Islet precursor cell (in vitro differentiated cells): ENCODE data around the gene LANCL2.
"Not testable (repeated sequence)": the region's sequence is repeated elsewhere in the genome, so short reads cannot be mapped to it uniquely, and the experiment has no call there.

Source experiments
- DNase-seq: peaks from one replicate; pipeline ENCODE4 v3.0.0-alpha.2; 2018

The LANCL2 gene

DNA sequence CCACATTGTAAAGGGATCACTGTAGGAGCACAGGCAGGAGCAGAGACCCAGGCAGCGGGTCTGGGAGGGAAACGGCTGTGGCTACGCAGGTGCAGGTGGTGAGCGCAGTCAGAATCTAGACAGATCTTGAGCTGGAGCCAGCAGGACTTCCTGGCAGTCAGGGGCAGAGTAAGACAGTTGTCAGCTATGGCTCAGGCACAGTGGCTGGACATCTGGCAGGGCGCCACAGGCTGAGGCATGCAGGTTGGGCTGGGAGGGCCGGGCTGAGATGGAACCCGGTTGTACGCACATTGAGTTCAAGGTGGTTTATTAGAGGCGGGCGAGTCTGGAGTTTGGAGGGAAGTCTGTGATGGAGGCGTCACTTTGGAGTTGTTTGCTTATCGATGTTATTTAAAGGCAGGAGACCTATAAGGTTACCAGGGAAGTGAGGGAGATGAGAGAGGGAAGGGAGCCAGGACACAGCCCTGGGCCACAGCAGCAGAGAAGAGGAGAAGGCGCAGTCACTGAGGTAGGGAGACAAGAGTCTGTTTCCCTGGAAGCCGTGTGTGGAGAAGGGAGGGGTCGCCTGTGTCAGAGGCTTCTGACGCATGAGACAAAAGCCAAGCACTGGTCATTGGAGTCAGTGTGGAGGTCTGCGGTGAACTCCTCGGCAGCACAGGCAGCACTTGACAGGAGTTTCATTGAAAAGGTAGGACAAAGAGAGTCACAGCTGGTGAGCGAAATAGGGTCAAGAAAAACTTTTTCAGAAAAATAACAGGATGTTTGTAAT is 73.8 kb downstream of the LANCL2 start:
- no peak for DNase-seq

- no peak for DNase-seq
Observed at GRCh38 chr7:55439627-55440026, 74.5 kb downstream of the LANCL2 start.

DNA sequence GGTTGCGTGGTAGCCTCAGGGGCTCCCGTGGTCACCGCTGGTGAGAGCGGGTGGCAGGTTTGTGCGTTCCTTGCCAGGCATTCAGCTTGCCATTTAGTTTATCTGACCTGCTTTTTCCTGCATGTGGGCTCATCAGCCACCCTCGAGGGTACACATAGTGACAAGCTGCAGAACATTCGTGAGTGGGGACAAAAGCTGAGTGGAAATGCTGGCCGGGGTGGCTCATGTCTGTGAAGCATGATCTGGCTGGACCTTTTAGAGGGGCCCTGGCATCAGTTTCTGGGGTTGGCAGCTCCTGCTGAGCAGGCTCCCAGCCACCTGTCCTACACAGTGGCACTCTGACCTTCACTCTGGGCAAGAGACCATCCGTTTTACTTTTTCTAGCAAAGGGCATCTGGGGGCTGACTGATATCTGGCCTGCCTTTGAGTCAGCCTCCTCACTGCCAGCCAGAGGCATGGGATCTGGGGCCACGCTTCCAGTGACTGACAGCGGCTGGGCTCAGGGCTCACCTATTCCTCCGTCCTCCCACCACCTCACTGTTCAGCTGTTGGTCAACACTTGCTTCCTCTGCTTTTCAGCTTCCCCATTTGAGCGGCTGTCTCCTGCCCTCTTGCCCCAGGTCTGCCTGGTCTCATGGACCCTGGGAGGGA is 75.0 kb downstream of the LANCL2 start:
- no peak for DNase-seq

GRCh38 chr7:55441002-55441401 is 75.9 kb downstream of the LANCL2 start:
- DNase-seq = no peak

DNA sequence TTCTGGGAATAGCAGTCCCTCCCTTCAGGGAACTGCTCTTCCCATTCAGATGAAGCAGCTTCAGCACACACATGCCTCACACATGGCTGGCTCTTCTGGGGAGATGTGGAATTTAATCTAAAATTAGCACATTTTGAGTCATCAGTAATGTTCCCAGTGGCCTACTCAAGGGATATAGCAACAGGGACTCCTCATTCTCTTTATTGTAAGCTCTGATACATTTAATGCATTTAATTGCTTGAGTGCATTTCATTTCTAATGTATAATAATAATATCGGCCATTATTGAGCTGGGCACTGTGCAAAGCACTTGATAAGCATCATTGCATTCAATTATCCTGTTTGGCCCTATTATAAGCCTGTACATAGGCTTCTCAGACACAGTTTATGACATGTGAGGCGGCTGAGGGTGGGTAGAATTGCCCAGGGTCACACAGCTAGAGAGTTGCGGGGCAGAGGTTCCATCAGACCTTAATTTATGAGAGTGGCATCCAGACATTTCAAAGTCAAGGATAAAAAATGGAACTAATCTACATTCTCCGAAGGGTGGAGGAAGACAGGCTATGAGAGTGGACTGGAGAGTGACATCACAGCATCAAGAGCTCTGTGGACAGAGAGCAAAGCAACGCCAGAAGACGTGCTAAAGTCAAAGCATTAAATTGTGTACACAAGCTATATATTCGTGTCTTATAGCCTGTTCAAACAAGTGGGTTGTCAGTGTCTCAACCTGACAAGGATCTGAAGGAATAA is 76.8 kb downstream of the LANCL2 start:
- no peak for DNase-seq

GRCh38 chr7:55444786-55445185 is 79.6 kb downstream of the LANCL2 start:
- no peak for DNase-seq

GRCh38 chr7:55448526-55448925 is 83.4 kb downstream of the LANCL2 start:
- no peak for DNase-seq

GRCh38 chr7:55449205-55449991 is 84.3 kb downstream of the LANCL2 start:
- DNase-seq = no peak

DNA sequence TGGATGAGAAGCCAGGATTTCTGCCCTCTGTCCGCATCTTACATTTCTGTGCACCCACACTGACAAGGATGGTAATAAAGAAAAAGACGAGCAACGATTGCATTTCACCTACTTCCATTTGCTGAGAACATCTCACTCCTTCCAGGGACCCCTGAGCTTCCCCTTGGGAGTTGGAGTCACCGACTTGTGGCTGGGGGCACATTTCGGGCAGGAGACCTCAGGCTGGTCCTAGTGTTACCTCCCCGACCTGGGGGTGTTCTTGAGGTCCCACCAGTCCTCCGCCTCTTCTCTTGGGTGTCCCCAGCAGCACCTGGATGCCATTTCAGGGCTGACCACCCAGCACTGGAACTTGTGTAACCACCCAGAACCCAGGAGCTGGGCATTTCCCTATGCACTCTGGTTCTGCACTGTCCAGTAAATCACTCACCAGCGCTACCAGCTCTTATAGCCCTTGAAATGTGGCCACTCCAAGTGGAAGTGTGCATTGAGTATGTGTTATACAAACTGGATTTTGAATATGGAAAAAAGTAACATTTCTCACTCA is 84.9 kb downstream of the LANCL2 start:
- DNase-seq = no peak

DNA sequence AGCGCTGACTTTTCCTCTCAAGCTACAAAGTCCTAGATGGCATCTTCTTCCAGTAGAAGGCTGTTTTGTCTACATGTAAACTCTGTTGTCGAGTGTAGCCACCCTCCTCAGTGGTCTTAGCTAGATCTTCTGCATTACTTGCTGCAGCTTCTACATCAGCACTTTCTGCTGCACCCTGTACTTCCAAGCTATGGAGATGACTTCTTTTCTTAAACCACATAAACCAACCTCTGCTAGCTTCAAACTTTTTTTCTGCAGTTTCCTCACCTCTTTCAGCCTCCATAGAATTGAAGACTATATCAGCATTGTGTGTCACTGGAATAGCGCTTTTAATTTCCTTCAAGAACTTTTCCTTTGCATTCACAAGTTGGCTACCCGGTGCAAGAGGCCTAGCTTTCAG is 87.8 kb downstream of the LANCL2 start:
- DNase-seq = no peak

- DNase-seq = no peak
Observed at GRCh38 chr7:55457801-55458200, 92.7 kb downstream of the LANCL2 start.

- no peak for DNase-seq
Observed at GRCh38 chr7:55458351-55458750, 93.2 kb downstream of the LANCL2 start.

DNA sequence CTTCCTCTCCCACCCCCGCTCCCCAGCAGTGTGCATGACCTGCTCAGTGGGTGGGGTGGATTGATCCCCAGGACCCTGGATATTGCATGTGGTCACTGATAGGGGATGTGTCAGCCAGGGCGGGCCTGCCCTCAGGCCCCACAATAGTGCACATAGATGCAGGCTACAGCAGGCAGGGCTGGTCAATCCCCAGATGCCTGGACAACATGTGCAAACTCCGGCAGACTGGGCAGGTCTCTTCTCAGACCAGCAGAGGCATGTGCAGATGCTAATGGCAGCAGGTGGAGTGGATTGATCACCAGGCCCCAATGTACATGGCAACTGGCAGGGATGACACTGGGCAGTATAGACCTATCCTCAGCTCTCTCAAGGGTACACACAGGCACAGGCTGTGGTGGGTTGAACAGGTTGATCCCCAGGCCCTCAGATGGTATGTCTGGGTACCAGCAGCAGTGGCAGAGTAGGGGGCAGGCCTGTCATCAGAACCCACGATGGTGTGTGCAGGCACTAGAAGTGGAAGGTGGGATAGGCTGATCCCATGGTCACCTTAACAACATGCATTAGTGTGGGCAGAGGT is 98.6 kb downstream of the LANCL2 start:
- DNase-seq = no peak

GRCh38 chr7:55464422-55464821 is 99.3 kb downstream of the LANCL2 start:
- DNase-seq = no peak

DNA sequence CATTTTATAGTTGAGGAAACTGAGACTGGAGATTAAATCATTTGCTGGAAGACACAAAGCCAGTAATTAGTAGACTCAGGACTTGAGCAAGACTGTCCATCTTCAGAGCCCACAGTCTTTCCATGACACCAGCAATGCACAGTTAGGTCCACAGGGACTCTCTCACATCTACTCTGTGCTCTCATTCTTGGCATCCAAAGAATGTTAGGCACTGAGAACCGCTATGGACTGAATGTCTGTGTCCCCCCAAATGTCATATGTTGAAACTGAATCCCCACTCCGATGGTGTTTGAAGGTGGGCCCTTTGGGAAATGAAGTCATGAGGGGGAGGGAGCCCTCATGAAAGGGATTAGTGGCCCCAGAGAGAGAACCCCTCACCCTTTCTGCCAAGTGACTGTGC is 100.6 kb downstream of the LANCL2 start:
- DNase-seq = no peak

- no peak for DNase-seq
Observed at GRCh38 chr7:55467047-55467593, 102.0 kb downstream of the LANCL2 start.

GRCh38 chr7:55468495-55468894 is 103.4 kb downstream of the LANCL2 start:
- no peak for DNase-seq

DNA sequence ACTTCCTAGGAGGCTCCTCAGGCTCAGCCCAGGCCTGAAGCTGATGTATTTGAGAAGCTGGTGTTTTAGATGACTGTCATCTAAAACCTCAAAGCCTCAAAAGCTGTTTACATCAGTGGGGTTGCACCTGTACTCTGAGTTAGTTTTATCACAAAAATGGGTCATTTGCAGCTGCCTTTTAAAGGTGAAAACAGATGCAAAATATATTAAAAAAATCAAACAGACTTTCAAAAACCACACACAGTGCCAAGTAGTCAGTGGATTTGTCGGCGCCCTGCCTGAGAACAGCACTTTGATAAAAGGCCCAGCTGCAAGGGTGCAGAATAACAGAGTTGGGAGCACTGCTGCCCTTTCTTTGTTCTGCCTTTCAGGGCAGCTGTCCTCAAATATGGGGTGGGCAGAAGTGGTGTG is 104.1 kb downstream of the LANCL2 start:
- no peak for DNase-seq

DNA sequence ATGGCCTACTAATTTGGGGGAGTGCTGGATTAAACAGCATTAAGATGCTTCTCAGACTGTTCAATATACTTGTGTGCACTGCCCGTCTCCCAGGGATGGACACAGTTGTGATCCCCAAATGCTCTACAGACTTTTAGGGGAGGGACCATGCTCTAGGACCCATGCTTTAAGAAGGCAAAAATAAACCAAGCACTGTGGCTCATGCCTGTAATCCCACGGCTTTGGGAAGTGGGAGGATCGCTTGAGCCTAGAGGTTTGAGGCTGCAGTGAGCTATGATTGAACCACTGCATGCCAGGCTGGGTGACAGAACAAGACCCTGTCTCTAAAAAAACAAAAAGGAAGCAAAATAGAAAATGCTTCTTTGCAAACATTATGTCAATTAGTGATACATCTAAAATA is 104.6 kb downstream of the LANCL2 start:
- no peak for DNase-seq

DNA sequence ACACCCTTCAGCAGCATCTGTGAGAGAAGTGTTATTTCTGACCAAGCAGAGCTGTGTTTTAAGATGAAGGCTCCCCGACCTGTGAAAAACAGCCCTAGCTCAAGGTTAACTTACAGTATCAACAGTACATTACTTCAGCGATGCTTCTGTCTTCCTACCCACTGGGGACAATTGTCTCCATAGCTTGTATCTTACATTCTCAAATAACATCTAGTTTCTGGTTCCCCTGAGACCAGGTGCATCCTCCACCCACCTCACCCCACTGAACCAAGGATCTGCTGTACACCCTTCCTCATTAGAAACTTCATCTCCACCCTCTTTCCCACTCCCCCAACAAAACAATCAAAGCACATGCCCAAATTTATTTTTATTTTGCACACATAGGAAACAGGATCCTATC is 105.1 kb downstream of the LANCL2 start:
- DNase-seq = no peak

DNA sequence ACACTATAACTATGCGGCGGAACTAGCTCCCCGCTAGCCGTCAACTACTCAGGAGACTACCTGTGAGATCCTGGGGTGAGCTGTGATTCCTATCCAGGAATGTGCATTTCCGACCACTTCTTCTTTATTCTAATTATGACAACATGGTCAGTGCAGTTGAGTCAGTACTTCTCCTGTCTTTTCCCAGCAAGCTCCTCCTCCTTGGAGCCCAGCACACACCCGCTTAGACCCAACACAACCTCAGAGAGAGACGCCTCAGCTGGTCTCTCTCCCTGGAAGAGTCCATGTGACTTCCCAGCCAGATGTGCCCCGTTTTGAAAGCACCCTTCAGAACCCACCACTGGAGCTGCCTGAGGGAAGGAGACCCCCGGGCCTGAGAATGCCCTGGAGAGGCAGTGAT is 106.5 kb downstream of the LANCL2 start:
- DNase-seq = not testable (repeated sequence)

DNA sequence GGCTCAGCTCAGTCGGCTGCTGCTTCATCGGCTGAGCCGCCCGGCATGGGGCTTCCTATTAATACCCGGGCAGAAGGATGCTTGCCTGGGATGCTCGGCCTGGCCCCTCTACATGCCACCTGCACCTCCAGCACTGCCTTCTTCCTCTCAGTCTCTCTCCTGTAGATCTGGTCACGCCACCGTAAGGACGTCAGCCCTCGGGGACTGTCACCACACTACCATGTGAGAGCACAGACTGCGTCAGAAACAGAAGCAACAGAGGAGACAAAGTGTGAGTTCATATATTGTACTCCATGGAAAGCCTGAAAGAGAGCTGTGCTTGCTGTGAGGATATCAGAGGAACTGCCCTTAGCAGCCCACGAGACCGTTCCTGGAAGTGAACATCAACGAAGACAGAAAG is 107.3 kb downstream of the LANCL2 start:
- DNase-seq = not testable (repeated sequence)
